B cell (primary cell): ENCODE data around the gene TXNDC5.

Source experiments
- EZH2 ChIP-seq: IDR thresholded peaks from 2 replicates; pipeline ENCODE4 v1.6.1; 2012; ENCODE audit warnings: borderline replicate concordance, low read depth, mild to moderate bottlenecking, moderate library complexity, low read length; ENCODE audit not compliant: insufficient read depth, poor library complexity, severe bottlenecking
- TF ChIP-seq, protein P1 (sequence below): fragments of 200-600 bp; IDR thresholded peaks from one replicate; pipeline ENCODE4 v1.8.0; 2022; ENCODE audit warnings: antibody characterized with exemption, mild to moderate bottlenecking

DNA sequence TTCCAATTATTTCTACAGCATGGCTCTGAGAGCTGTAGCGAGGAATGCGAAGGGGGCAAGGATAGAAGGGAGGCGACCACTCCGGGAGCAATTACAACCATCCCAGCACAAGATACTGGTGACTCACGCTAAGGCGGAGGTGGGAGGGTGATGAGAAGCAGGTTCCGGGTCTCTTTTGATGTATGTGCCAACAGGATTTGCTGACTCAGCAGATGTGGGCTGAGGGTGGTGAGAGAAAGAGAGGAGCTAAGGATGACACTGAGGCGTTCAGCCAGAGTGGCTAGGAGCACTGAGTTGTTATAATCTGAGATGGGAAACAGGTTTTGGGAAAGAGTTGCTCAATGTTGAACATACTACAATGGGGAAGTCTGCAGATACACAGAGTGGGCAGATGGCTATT, 9.3 kb upstream of the TXNDC5 start:
- TF ChIP-seq, protein P1, sequence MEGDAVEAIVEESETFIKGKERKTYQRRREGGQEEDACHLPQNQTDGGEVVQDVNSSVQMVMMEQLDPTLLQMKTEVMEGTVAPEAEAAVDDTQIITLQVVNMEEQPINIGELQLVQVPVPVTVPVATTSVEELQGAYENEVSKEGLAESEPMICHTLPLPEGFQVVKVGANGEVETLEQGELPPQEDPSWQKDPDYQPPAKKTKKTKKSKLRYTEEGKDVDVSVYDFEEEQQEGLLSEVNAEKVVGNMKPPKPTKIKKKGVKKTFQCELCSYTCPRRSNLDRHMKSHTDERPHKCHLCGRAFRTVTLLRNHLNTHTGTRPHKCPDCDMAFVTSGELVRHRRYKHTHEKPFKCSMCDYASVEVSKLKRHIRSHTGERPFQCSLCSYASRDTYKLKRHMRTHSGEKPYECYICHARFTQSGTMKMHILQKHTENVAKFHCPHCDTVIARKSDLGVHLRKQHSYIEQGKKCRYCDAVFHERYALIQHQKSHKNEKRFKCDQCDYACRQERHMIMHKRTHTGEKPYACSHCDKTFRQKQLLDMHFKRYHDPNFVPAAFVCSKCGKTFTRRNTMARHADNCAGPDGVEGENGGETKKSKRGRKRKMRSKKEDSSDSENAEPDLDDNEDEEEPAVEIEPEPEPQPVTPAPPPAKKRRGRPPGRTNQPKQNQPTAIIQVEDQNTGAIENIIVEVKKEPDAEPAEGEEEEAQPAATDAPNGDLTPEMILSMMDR: no peak
- no peak for TF ChIP-seq EZH2
